Fibroblast of lung (primary cell): ENCODE measurements around the gene ST6GALNAC3. TPM values are rescaled to one million over a fixed set of nuclear protein-coding genes. Genes with fewer than 3 reads are reported as not detected.

ENCODE experiments used
- DNase-seq, 2 donors: peaks; one replicate each; pipeline versions ENCODE4 v3.0.0 to v3.0.0-alpha.2; 2010; ENCODE audit warnings: low read depth in 2 of 2
- H2AFZ ChIP-seq: 2 replicates; pipeline ENCODE4 v1.5.1; 2012; ENCODE audit warnings: low read length, control low read depth, inconsistent platforms
- H3K27ac ChIP-seq: 2 replicates; pipeline ENCODE4 v1.5.1; 2011; ENCODE audit warnings: low read length, control low read depth; ENCODE audit not compliant: insufficient read depth
- H3K27me3 ChIP-seq: 2 replicates; pipeline ENCODE4 v1.5.1; 2011; ENCODE audit warnings: mild to moderate bottlenecking, low read length; ENCODE audit not compliant: control insufficient read depth, insufficient read depth
- H3K36me3 ChIP-seq: 2 replicates; pipeline ENCODE4 v1.5.1; 2011; ENCODE audit warnings: low read length; ENCODE audit not compliant: control insufficient read depth, insufficient read depth
- H3K4me1 ChIP-seq: 2 replicates; pipeline ENCODE4 v1.5.1; 2011; ENCODE audit warnings: low read length; ENCODE audit not compliant: control insufficient read depth, insufficient read depth; ENCODE audit errors: extremely low read depth
- H3K4me2 ChIP-seq: 2 replicates; pipeline ENCODE4 v1.5.1; 2011; ENCODE audit warnings: low read length, control low read depth; ENCODE audit not compliant: insufficient read depth; ENCODE audit errors: extremely low read depth
- H3K4me3 ChIP-seq, 4 experiments: fragments of 200-600 bp in 1 of 4; sonication (generic) in 1 of 4; replicated peaks in 1 of 4; 2 replicates each; pipeline ENCODE4 v1.5.1; 2011 to 2016; ENCODE audit warnings: low read length in 4 of 4, low read depth in 3 of 4, mild to moderate bottlenecking in 3 of 4, control low read depth in 2 of 4, inconsistent platforms in 1 of 4, mixed read lengths in 1 of 4; ENCODE audit not compliant: insufficient read depth in 1 of 4; ENCODE audit errors: control extremely low read depth in 1 of 4
- H3K79me2 ChIP-seq: 2 replicates; pipeline ENCODE4 v1.5.1; 2012; ENCODE audit warnings: mild to moderate bottlenecking, low read length, inconsistent platforms; ENCODE audit not compliant: control insufficient read depth, insufficient read depth
- H3K9ac ChIP-seq: 2 replicates; pipeline ENCODE4 v1.5.1; 2011; ENCODE audit warnings: mild to moderate bottlenecking, low read length, control low read depth; ENCODE audit not compliant: insufficient read depth
- H3K9me3 ChIP-seq: 2 replicates; pipeline ENCODE4 v1.5.1; 2012; ENCODE audit warnings: low read depth, low read length; ENCODE audit not compliant: control insufficient read depth, insufficient read depth
- H4K20me1 ChIP-seq: 2 replicates; pipeline ENCODE4 v1.5.1; 2011; ENCODE audit warnings: low read length; ENCODE audit not compliant: control insufficient read depth, insufficient read depth; ENCODE audit errors: extremely low read depth
- EZH2 ChIP-seq: IDR thresholded peaks from 2 replicates; pipeline ENCODE4 v1.5.1; 2012; ENCODE audit warnings: low read length, control low read depth, mild to moderate bottlenecking; ENCODE audit errors: missing control alignments
- polyA plus RNA-seq, 2 donors: library from polyadenylated mRNA; depleted of rRNA in 1 of 2; stranded (reverse) in 1 of 2; unstranded in 1 of 2; fragments of >200 nt; gene quantifications; 2 replicates each; pipeline ENCODE4 v1.2.1, GENCODE V29; 2011 to 2012; ENCODE audit warnings: missing spikeins in 1 of 2
- total RNA-seq: library from RNA; depleted of rRNA; stranded (reverse); fragments of >200 nt; gene quantifications from 2 replicates; pipeline ENCODE4 v1.2.1, GENCODE V29; 2014
- TF ChIP-seq, protein P1 (sequence below), 2 donors: IDR thresholded peaks in 1 of 2; conservative IDR thresholded peaks in 1 of 2; 1 replicate in 1 of 2; 2 replicates in 1 of 2; pipeline ENCODE4 v1.5.1; 2011 to 2012; ENCODE audit warnings: low read length in 2 of 2, control low read depth in 1 of 2, inconsistent platforms in 1 of 2, low read depth in 1 of 2, mild to moderate bottlenecking in 1 of 2

Gene ST6GALNAC3
- total and polyA plus RNA-seq, 2 donors (not counting 1 experiment from before 2014, with no cell fraction given), result 0.34 to 0.66 TPM

DNA sequence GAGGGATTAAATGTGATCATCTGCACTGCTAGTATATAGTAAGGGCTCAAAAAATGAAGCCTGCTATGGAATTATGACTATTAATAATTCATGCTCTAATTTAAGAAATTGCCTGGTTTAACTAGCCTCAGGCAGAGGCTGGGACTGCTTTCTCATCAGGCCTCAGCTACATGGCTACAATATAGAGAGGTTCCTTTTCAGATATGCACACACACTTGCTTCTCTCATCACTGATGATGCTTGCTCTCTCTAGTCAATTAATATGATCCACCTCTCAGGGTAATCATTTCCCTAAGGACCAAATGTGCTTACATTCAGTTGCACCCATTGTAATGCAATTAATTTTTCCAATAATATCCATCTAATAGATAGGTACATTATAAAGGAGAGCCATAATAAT is 467.8 kb downstream of the ST6GALNAC3 start:
- no peaks in the 10 kb centered on the region for H3K27me3 ChIP-seq
- no peaks in the 10 kb centered on the region for H3K36me3 ChIP-seq
- no peak for TF ChIP-seq EZH2
- TF ChIP-seq, protein P1, sequence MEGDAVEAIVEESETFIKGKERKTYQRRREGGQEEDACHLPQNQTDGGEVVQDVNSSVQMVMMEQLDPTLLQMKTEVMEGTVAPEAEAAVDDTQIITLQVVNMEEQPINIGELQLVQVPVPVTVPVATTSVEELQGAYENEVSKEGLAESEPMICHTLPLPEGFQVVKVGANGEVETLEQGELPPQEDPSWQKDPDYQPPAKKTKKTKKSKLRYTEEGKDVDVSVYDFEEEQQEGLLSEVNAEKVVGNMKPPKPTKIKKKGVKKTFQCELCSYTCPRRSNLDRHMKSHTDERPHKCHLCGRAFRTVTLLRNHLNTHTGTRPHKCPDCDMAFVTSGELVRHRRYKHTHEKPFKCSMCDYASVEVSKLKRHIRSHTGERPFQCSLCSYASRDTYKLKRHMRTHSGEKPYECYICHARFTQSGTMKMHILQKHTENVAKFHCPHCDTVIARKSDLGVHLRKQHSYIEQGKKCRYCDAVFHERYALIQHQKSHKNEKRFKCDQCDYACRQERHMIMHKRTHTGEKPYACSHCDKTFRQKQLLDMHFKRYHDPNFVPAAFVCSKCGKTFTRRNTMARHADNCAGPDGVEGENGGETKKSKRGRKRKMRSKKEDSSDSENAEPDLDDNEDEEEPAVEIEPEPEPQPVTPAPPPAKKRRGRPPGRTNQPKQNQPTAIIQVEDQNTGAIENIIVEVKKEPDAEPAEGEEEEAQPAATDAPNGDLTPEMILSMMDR (conservative IDR thresholded peaks at IDR 0.05 in 1 of 2, IDR thresholded peaks at IDR 0.05 in 1 of 2; ENCODE audit: low read depth in 1 of 2, low read length in 2 of 2), result no peak
- H2AFZ ChIP-seq, result no peak overlapping the region
- H3K4me3 ChIP-seq, result no peak overlapping the region
- no peak overlapping the region for H3K9ac ChIP-seq
- H3K9me3 ChIP-seq, result no peaks in the 10 kb centered on the region
- DNase-seq, result no peak
- H3K4me2 ChIP-seq, result no peak overlapping the region
- H3K4me1 ChIP-seq, result no peaks in the 10 kb centered on the region
- H3K27ac ChIP-seq, result no peak overlapping the region
- no peaks in the 10 kb centered on the region for H4K20me1 ChIP-seq
- no peaks in the 10 kb centered on the region for H3K79me2 ChIP-seq

- no peak overlapping the region for H2AFZ ChIP-seq
- no peaks in the 10 kb centered on the region for H3K4me1 ChIP-seq
- H3K27me3 ChIP-seq, result no peaks in the 10 kb centered on the region
Observed at GRCh38 chr1:76543495-76543894, 468.9 kb downstream of the ST6GALNAC3 start.

DNA sequence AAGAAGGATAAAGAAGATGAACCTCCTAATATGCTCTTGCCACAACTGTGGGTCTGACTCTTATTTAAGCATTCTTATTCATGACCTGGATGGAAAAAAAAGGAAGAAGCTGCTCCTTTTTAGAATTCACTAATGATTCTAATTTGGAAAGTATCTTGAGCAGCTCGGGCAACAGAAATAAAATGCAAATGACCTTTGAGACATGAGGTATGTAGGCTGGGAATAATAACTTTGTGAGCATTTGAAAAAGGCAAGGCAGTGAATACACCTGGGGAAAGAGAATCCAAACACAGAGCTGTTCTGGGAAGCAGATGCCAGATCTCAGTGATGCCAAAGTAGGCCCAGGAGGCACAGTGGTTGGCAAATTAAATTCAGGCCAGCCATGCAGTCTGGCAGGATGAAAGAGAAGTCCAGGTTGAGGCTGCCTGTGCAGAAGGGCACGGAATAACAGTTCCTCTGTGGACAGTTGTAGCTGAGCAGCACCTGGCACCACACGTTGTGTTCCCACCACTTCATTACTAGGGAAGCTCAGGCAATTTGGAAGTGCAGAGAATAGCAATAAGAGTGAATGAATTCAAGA is 471.9 kb downstream of the ST6GALNAC3 start:
- no peaks in the 10 kb centered on the region for H3K36me3 ChIP-seq
- TF ChIP-seq EZH2, result no peak
- TF ChIP-seq, protein P1 (conservative IDR thresholded peaks at IDR 0.05 in 1 of 2, IDR thresholded peaks at IDR 0.05 in 1 of 2; ENCODE audit: low read depth in 1 of 2, low read length in 2 of 2), result no peak
- H3K4me1 ChIP-seq, result no peaks in the 10 kb centered on the region
- H3K4me2 ChIP-seq, result no peak overlapping the region
- no peak overlapping the region for H2AFZ ChIP-seq
- H3K27ac ChIP-seq, result no peak overlapping the region
- DNase-seq, result no peak
- H3K4me3 ChIP-seq, result no peak overlapping the region
- no peaks in the 10 kb centered on the region for H3K79me2 ChIP-seq
- no peaks in the 10 kb centered on the region for H4K20me1 ChIP-seq
- no peak overlapping the region for H3K9ac ChIP-seq
- H3K9me3 ChIP-seq, result no peaks in the 10 kb centered on the region
- no peaks in the 10 kb centered on the region for H3K27me3 ChIP-seq

More at GRCh38 chr1:76543495-76543894, 468.9 kb downstream of the ST6GALNAC3 start:
- TF ChIP-seq EZH2, result no peak
- TF ChIP-seq, protein P1 (conservative IDR thresholded peaks at IDR 0.05 in 1 of 2, IDR thresholded peaks at IDR 0.05 in 1 of 2; ENCODE audit: low read depth in 1 of 2, low read length in 2 of 2), result no peak
- no peak overlapping the region for H3K4me2 ChIP-seq
- no peaks in the 10 kb centered on the region for H3K9me3 ChIP-seq
- H3K4me3 ChIP-seq, result no peak overlapping the region
- no peak overlapping the region for H3K27ac ChIP-seq
- no peaks in the 10 kb centered on the region for H3K79me2 ChIP-seq
- H3K9ac ChIP-seq, result no peak overlapping the region
- no peak for DNase-seq
- H4K20me1 ChIP-seq, result no peaks in the 10 kb centered on the region
- no peaks in the 10 kb centered on the region for H3K36me3 ChIP-seq
